Keratinocyte (primary cell): ENCODE data around the gene WDR70. TPM values are rescaled to one million over a fixed set of nuclear protein-coding genes. Genes with fewer than 3 reads are reported as not detected.
"Not testable (repeated sequence)": the region's sequence is repeated elsewhere in the genome, so short reads cannot be mapped to it uniquely, and the experiment has no call there.

Source experiments
- DNase-seq: peaks from one replicate; pipeline ENCODE4 v3.0.0-alpha.2; 2011; ENCODE audit warnings: low read depth, missing footprints, low spot score
- FAIRE-seq: peaks from 2 replicates; lab custom pipeline; 2011; peaks lifted over from hg19 to GRCh38; lab: Jason Lieb, UNC
- H2AFZ ChIP-seq: 2 replicates; pipeline ENCODE4 v1.6.0; 2012; ENCODE audit warnings: low read length, control low read depth, inconsistent platforms; ENCODE audit not compliant: control insufficient read depth
- H3K27ac ChIP-seq: 2 replicates; pipeline ENCODE4 v1.5.1; 2011; ENCODE audit warnings: low read length; ENCODE audit not compliant: control insufficient read depth, insufficient read depth
- H3K27me3 ChIP-seq: 3 replicates; pipeline ENCODE4 v1.6.0; 2011; ENCODE audit warnings: low read length; ENCODE audit not compliant: control insufficient read depth, insufficient read depth; ENCODE audit errors: extremely low read depth
- H3K36me3 ChIP-seq, 2 experiments: 2 replicates in 1 of 2; 3 replicates in 1 of 2; pipeline ENCODE4 v1.5.1; 2011; ENCODE audit warnings: low read length in 2 of 2, mild to moderate bottlenecking in 1 of 2; ENCODE audit not compliant: control insufficient read depth in 2 of 2, insufficient read depth in 2 of 2; ENCODE audit errors: extremely low read depth in 1 of 2
- H3K4me1 ChIP-seq: 3 replicates; pipeline ENCODE4 v1.5.1; 2011; ENCODE audit warnings: low read length; ENCODE audit not compliant: control insufficient read depth, insufficient read depth; ENCODE audit errors: extremely low read depth
- H3K4me2 ChIP-seq: 3 replicates; pipeline ENCODE4 v1.6.0; 2011; ENCODE audit warnings: low read depth, low read length; ENCODE audit not compliant: control insufficient read depth, insufficient read depth; ENCODE audit errors: extremely low read depth
- H3K4me3 ChIP-seq, 3 experiments: fragments of 200-600 bp in 1 of 3; sonication (generic) in 1 of 3; 2 replicates in 2 of 3; 3 replicates in 1 of 3; pipeline ENCODE4 v1.5.1; 2011 to 2016; ENCODE audit warnings: low read length in 3 of 3, mild to moderate bottlenecking in 3 of 3, control low read depth in 2 of 3, inconsistent platforms in 1 of 3, low read depth in 1 of 3, mixed read lengths in 1 of 3, mixed run types in 1 of 3, moderate library complexity in 1 of 3; ENCODE audit not compliant: control insufficient read depth in 2 of 3, insufficient read depth in 2 of 3; ENCODE audit errors: extremely low read depth in 1 of 3
- H3K79me2 ChIP-seq: 2 replicates; pipeline ENCODE4 v1.6.0; 2012; ENCODE audit warnings: low read length; ENCODE audit not compliant: control insufficient read depth, insufficient read depth
- H3K9ac ChIP-seq: 3 replicates; pipeline ENCODE4 v1.6.0; 2011; ENCODE audit warnings: low read length; ENCODE audit not compliant: control insufficient read depth, insufficient read depth; ENCODE audit errors: extremely low read depth
- H3K9me1 ChIP-seq: 3 replicates; pipeline ENCODE4 v1.6.0; 2011; ENCODE audit warnings: low read length; ENCODE audit not compliant: control insufficient read depth, insufficient read depth; ENCODE audit errors: extremely low read depth
- H3K9me3 ChIP-seq: 2 replicates; pipeline ENCODE4 v1.5.1; 2012; ENCODE audit warnings: low read depth, low read length; ENCODE audit not compliant: control insufficient read depth
- H4K20me1 ChIP-seq: 3 replicates; pipeline ENCODE4 v1.6.0; 2011; ENCODE audit warnings: low read length; ENCODE audit not compliant: control insufficient read depth, insufficient read depth; ENCODE audit errors: extremely low read depth
- CTCF ChIP-seq, 3 experiments: IDR thresholded peaks in 1 of 3; conservative IDR thresholded peaks in 1 of 3; optimal IDR thresholded peaks in 1 of 3; 2 replicates in 2 of 3; 3 replicates in 1 of 3; pipeline versions ENCODE3 to v1.5.1; 2011; ENCODE audit warnings: low read length in 3 of 3, mild to moderate bottlenecking in 3 of 3, moderate library complexity in 2 of 3, control low read depth in 1 of 3, inconsistent platforms in 1 of 3; ENCODE audit not compliant: insufficient read depth in 2 of 3; ENCODE audit errors: extremely low read depth in 1 of 3
- EZH2 ChIP-seq: IDR thresholded peaks from one replicate; pipeline ENCODE4 v1.6.1; 2012; ENCODE audit warnings: inconsistent platforms, mild to moderate bottlenecking, low read length, moderate library complexity
- dilution Hi-C: fragments of 300-500 bp; cut with MboI; formaldehyde crosslinking; loops from one replicate; pipeline ENCODE4 v1.7.0; 2020; ENCODE audit warnings: low sequenced_read_pairs; ENCODE audit not compliant: extremely low pct_ligation_motif_present
- polyA plus RNA-seq, 5 experiments: library from polyadenylated mRNA; depleted of rRNA in 3 of 5; stranded (reverse) in 3 of 5; stranded (forward) in 1 of 5; unstranded in 1 of 5; fragments of >200 nt; gene quantifications; 1 replicate in 1 of 5; 2 replicates in 3 of 5; 3 replicates in 1 of 5; pipeline versions ENCODE4 v1.2.1 to v1.2.3, GENCODE V29; 2011 to 2012; ENCODE audit warnings: missing spikeins in 2 of 5, low read depth in 1 of 5, low replicate concordance in 1 of 5

Gene WDR70
- polyA plus RNA-seq, 1 donor (not counting 4 experiments of a cell fraction or from before 2014, with no cell fraction given): 25.1 TPM

GRCh38 chr5:37436146-37436934, 57.2 kb downstream of the WDR70 start:
- Histone ChIP-seq H3K9me3 (no peaks in the 10 kb centered on the region), H3K36me3 (no peaks in the 10 kb centered on the region), H3K9me1 (no peaks in the 10 kb centered on the region), H4K20me1 (no peaks in the 10 kb centered on the region), H3K4me1 (no peaks in the 10 kb centered on the region), H3K27ac (no peak overlapping the region), H3K4me3 (no peak overlapping the region), H3K27me3 (no peaks in the 10 kb centered on the region), H3K79me2 (no peaks in the 10 kb centered on the region), H3K4me2 (no peak overlapping the region), H2AFZ (no peak overlapping the region), H3K9ac (no peak overlapping the region)
- no peak for DNase-seq
- dilution Hi-C loops: no loop called here
- TF ChIP-seq EZH2 (no peak), CTCF (optimal IDR thresholded peaks at IDR 0.05 in 1 of 3, IDR thresholded peaks at IDR 0.05 in 1 of 3, conservative IDR thresholded peaks at IDR 0.05 in 1 of 3; ENCODE audit: extremely low read depth in 1 of 3, insufficient read depth in 2 of 3, low read length in 3 of 3) (no peak)
- no peak for FAIRE-seq

GRCh38 chr5:37437711-37438110, 58.6 kb downstream of the WDR70 start:
- Histone ChIP-seq H3K4me2 (no peak overlapping the region), H3K9me1 (no peaks in the 10 kb centered on the region), H3K36me3 (no peaks in the 10 kb centered on the region), H3K79me2 (no peaks in the 10 kb centered on the region), H3K9ac (no peak overlapping the region), H2AFZ (no peak overlapping the region), H4K20me1 (no peaks in the 10 kb centered on the region), H3K4me3 (no peak overlapping the region), H3K27me3 (no peaks in the 10 kb centered on the region), H3K27ac (no peak overlapping the region), H3K4me1 (no peaks in the 10 kb centered on the region), H3K9me3 (no peaks in the 10 kb centered on the region)
- FAIRE-seq: no peak
- no peak for DNase-seq
- dilution Hi-C loops: no loop called here
- no peak for TF ChIP-seq CTCF (optimal IDR thresholded peaks at IDR 0.05 in 1 of 3, IDR thresholded peaks at IDR 0.05 in 1 of 3, conservative IDR thresholded peaks at IDR 0.05 in 1 of 3; ENCODE audit: extremely low read depth in 1 of 3, insufficient read depth in 2 of 3, low read length in 3 of 3)
- no peak for TF ChIP-seq EZH2

- H4K20me1 ChIP-seq, H3K4me3 ChIP-seq, H3K4me2 ChIP-seq, DNase-seq, H3K9me1 ChIP-seq, H3K27ac ChIP-seq, H3K27me3 ChIP-seq, H3K36me3 ChIP-seq, H3K9ac ChIP-seq, H3K9me3 ChIP-seq, dilution Hi-C loops, FAIRE-seq, H3K4me1 ChIP-seq, H2AFZ ChIP-seq, H3K79me2 ChIP-seq: not testable (repeated sequence)
Measured at GRCh38 chr5:37445783-37446182, 66.7 kb downstream of the WDR70 start.
